ENCODE results near the gene ZNF346.
A peak's percentile ranks its signal among the peaks of the same experiment; 100 is the strongest.

Gene ZNF346

DNA sequence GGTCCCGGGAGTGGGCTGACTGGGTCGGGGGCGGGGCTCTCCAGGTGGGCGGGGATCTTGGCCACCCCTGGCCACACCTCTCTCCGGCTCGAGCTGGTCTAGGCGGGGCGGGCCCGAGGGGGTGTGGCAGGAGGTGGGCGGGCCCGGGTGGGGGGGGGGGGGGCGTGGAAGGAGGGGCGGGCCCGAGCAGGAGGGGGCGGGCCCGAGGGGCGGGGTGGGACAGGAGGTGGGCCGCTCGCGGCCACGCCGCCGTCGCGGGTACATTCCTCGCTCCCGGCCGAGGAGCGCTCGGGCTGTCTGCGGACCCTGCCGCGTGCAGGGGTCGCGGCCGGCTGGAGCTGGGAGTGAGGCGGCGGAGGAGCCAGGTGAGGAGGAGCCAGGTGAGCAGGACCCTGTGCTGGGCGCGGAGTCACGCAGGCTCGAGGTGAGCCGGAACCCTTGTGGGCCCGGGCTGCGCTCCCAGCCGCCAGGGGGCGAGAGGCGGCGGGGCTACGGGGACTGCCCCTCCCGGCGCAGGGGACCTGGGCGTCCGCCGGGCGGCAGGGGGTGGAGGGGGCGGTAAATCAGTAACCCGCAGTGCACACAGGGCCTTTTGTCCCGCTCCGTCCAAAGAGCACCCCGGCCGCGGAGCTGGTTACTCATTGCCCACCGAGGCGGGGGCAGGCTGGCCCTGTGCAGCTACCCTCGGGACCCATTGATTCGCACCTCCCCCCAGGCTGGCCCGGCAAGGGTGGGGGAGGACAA, 64.3 kb downstream of the ZNF346 start, which contains the start of gene FGFR4 (continued):
- TF ChIP-seq ZNF624 (tag by site-specific recombination; IDR thresholded peaks at IDR 0.05) (no peak), ZNF266 (tag by site-specific recombination; IDR thresholded peaks at IDR 0.05; ENCODE audit: low read depth) (no peak), CTCF (tag by site-specific recombination; IDR thresholded peaks at IDR 0.05) (peak; percentile 95), REPIN1 (tag by site-specific recombination; IDR thresholded peaks at IDR 0.05; ENCODE audit: low read depth) (0 out of 2 replicates have a peak, but pooled peaks have one; percentile 78), ZNF391 (tag by site-specific recombination; IDR thresholded peaks at IDR 0.05; ENCODE audit: borderline replicate concordance, low read depth) (peak; percentile 82; the same call in 1 of the 2 replicates), WT1 (tag by site-specific recombination; IDR thresholded peaks at IDR 0.05) (0 out of 2 replicates have a peak, but pooled peaks have one; percentile 15), ZNF398 (tag by site-specific recombination; IDR thresholded peaks at IDR 0.05) (peak; percentile 84), ZNF202 (tag by site-specific recombination; IDR thresholded peaks at IDR 0.05; ENCODE audit: borderline replicate concordance) (no peak), GLIS2 (tag by site-specific recombination; IDR thresholded peaks at IDR 0.05) (peak; percentile 92), ZFHX2 (tag by site-specific recombination; conservative IDR thresholded peaks at IDR 0.05) (peak; percentile 89)
- TF ChIP-seq, protein P1, sequence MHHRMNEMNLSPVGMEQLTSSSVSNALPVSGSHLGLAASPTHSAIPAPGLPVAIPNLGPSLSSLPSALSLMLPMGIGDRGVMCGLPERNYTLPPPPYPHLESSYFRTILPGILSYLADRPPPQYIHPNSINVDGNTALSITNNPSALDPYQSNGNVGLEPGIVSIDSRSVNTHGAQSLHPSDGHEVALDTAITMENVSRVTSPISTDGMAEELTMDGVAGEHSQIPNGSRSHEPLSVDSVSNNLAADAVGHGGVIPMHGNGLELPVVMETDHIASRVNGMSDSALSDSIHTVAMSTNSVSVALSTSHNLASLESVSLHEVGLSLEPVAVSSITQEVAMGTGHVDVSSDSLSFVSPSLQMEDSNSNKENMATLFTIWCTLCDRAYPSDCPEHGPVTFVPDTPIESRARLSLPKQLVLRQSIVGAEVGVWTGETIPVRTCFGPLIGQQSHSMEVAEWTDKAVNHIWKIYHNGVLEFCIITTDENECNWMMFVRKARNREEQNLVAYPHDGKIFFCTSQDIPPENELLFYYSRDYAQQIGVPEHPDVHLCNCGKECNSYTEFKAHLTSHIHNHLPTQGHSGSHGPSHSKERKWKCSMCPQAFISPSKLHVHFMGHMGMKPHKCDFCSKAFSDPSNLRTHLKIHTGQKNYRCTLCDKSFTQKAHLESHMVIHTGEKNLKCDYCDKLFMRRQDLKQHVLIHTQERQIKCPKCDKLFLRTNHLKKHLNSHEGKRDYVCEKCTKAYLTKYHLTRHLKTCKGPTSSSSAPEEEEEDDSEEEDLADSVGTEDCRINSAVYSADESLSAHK (tag by site-specific recombination; IDR thresholded peaks at IDR 0.05), result peak; percentile 9; the same call in 1 of the 2 replicates
- TF ChIP-seq, protein P2, sequence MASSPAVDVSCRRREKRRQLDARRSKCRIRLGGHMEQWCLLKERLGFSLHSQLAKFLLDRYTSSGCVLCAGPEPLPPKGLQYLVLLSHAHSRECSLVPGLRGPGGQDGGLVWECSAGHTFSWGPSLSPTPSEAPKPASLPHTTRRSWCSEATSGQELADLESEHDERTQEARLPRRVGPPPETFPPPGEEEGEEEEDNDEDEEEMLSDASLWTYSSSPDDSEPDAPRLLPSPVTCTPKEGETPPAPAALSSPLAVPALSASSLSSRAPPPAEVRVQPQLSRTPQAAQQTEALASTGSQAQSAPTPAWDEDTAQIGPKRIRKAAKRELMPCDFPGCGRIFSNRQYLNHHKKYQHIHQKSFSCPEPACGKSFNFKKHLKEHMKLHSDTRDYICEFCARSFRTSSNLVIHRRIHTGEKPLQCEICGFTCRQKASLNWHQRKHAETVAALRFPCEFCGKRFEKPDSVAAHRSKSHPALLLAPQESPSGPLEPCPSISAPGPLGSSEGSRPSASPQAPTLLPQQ (tag by site-specific recombination; IDR thresholded peaks at IDR 0.05), result peak; percentile 97

DNA sequence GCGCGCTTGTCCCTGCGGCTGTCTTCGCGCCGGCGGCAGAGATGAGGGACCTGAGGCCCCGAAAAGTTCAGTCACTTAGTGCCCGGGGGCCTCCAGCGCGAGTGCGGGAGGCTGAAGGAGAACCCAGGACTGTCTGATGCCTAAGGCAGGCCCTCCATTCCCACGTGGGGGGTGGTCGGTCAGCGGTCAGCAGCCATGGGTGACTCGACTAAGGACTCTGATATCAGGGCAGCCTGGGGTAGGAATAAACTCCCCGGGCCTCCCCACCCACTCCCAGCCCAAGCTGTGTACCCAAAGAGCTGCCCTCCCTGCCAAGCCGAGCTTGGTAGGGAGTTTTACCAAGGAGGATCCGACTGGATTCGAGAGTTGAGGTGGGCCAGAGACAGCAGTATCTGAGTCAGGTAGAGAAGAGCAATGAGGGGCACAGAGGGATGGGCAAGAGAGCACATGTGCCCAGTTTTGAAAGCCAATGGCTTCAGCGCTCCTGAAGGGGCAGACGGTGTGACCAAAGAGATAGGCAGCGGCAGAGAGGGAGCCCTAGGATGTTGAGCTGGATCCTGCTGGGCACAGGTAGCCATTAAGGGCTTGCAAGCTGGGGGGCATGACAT, 65.0 kb downstream of the ZNF346 start:
- CTCF ChIA-PET, result interaction anchor here (0.6 to 5.4 kb wide), 10 partner anchors 10 to 427 kb away, joined by 3 to 53 read pairs (median 4); no protein-coding TSS in a partner anchor
- no peak overlapping the region for H3K27ac ChIP-seq (ENCODE audit: extremely low read depth, low read depth, low read length)
- H3K36me3 ChIP-seq (ENCODE audit: control insufficient read depth in 2 of 2, insufficient read depth in 1 of 2, low read length in 2 of 2), result no peaks in the 10 kb centered on the region
- peak overlapping the region; percentile 47 for H3K4me3 ChIP-seq (ENCODE audit: low read depth, low read length)
- peak; percentile 65; the same call in 1 of the 2 replicates for TF ChIP-seq GLIS2 (tag by site-specific recombination; IDR thresholded peaks at IDR 0.05)
- TF ChIP-seq ZNF335 (tag by site-specific recombination; conservative IDR thresholded peaks at IDR 0.05), result peak; percentile 42
- TF ChIP-seq, protein P1 (tag by site-specific recombination; IDR thresholded peaks at IDR 0.05), result no peak
- peak; percentile 51; the same call in 1 of the 2 replicates for TF ChIP-seq GLIS1 (tag by site-specific recombination; IDR thresholded peaks at IDR 0.05)
- TF ChIP-seq ZNF830 (tag by site-specific recombination; IDR thresholded peaks at IDR 0.05; ENCODE audit: low read depth), result no peak
- TF ChIP-seq, protein P3, sequence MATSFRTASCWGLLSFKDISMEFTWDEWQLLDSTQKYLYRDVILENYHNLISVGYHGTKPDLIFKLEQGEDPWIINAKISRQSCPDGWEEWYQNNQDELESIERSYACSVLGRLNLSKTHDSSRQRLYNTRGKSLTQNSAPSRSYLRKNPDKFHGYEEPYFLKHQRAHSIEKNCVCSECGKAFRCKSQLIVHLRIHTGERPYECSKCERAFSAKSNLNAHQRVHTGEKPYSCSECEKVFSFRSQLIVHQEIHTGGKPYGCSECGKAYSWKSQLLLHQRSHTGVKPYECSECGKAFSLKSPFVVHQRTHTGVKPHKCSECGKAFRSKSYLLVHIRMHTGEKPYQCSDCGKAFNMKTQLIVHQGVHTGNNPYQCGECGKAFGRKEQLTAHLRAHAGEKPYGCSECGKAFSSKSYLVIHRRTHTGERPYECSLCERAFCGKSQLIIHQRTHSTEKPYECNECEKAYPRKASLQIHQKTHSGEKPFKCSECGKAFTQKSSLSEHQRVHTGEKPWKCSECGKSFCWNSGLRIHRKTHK (tag by site-specific recombination; IDR thresholded peaks at IDR 0.05), result no peak
- no peak for TF ChIP-seq SCRT2 (tag by site-specific recombination; IDR thresholded peaks at IDR 0.05)
- peak; percentile 8; the same call in 1 of the 2 replicates for TF ChIP-seq PATZ1 (tag by site-specific recombination; IDR thresholded peaks at IDR 0.05)
- POLR2A ChIA-PET, result interaction anchor here (0.6 kb wide), 1 partner anchor 594 kb away, joined by 3 read pairs; no protein-coding TSS in a partner anchor
- H3K9me3 ChIP-seq (ENCODE audit: control insufficient read depth, insufficient read depth, low read depth, low read length), result no peaks in the 10 kb centered on the region
- no peaks in the 10 kb centered on the region; the same call in 1 of the 2 replicates for H3K4me1 ChIP-seq (ENCODE audit: control insufficient read depth, insufficient read depth, low read length)

Measured in HEK293 (cell line).